ENCODE results near the gene NPR1.

NPR1 gene

GRCh38 chr1:153728305-153729066 lies 50.0 kb downstream of the NPR1 start:
- peak; percentile 50 for DNase-seq

GRCh38 chr1:153730468-153730988 lies 52.0 kb downstream of the NPR1 start:
- DNase-seq = no peak

- no peak for DNase-seq
These were observed 55.5 kb downstream of the NPR1 start for GRCh38 chr1:153733970-153734369.

- no peak for DNase-seq
These were observed 56.1 kb downstream of the NPR1 start for GRCh38 chr1:153734396-153735089.

- DNase-seq = no peak
These were observed 56.6 kb downstream of the NPR1 start for GRCh38 chr1:153735090-153735420.

- DNase-seq = no peak
These were observed 63.5 kb downstream of the NPR1 start for GRCh38 chr1:153741986-153742385.

GRCh38 chr1:153742411-153743142 lies 64.1 kb downstream of the NPR1 start:
- no peak for DNase-seq
